ENCODE measurements around the gene EPHB2. TPM values are rescaled to one million over a fixed set of nuclear protein-coding genes. Genes with fewer than 3 reads are reported as not detected.

Gene EPHB2
- polyA plus RNA-seq, 1 donor from 2014 or later = 22.8 TPM

GRCh38 chr1:22733643-22734042, 23.0 kb downstream of the EPHB2 start:
- H3K27me3 ChIP-seq (ENCODE audit: insufficient read depth, low read depth, low read length) = no peaks in the 10 kb centered on the region
- TF ChIP-seq CTCF (IDR thresholded peaks at IDR 0.05; ENCODE audit: poor library complexity, severe bottlenecking) = no peak
- no peak for TF ChIP-seq POLR2AphosphoS5 (IDR thresholded peaks at IDR 0.05)
- no peak for TF ChIP-seq REST (IDR thresholded peaks at IDR 0.05; ENCODE audit: borderline replicate concordance)
- TF ChIP-seq EP300 (conservative IDR thresholded peaks at IDR 0.05; ENCODE audit: poor library complexity, severe bottlenecking) = no peak
- no peak for TF ChIP-seq SMC3 (conservative IDR thresholded peaks at IDR 0.05; ENCODE audit: poor library complexity)
- H3K79me2 ChIP-seq (replicated peaks; ENCODE audit: insufficient read depth, low read length) = no peaks in the 10 kb centered on the region
- no peaks in the 10 kb centered on the region for H3K9me3 ChIP-seq (ENCODE audit: low read length)
- no peaks in the 10 kb centered on the region for H4K20me1 ChIP-seq (ENCODE audit: insufficient read depth)
- no peak overlapping the region for H2AFZ ChIP-seq (ENCODE audit: low read depth, low read length)
- H3F3A ChIP-seq (ENCODE audit: insufficient read depth, low read length, poor library complexity, severe bottlenecking) = no peaks in the 10 kb centered on the region
- H3K4me3 ChIP-seq (ENCODE audit: low read length) = no peak overlapping the region
- no peaks in the 10 kb centered on the region for H3K9me2 ChIP-seq (ENCODE audit: insufficient read depth, low read length)
- no peak overlapping the region for H3K9ac ChIP-seq (ENCODE audit: low read length)
- no peaks in the 10 kb centered on the region for H3K36me3 ChIP-seq (ENCODE audit: insufficient read depth, low read length)
- no peak overlapping the region for H3K27ac ChIP-seq (ENCODE audit: low read length)
- no peak overlapping the region for H3K4me2 ChIP-seq (ENCODE audit: low read length)

GRCh38 chr1:22736501-22737080, 26.0 kb downstream of the EPHB2 start:
- H2AFZ ChIP-seq (ENCODE audit: low read depth, low read length) = no peak overlapping the region
- H4K20me1 ChIP-seq (ENCODE audit: insufficient read depth) = no peaks in the 10 kb centered on the region
- H3K27me3 ChIP-seq (ENCODE audit: insufficient read depth, low read depth, low read length) = no peaks in the 10 kb centered on the region
- H3K36me3 ChIP-seq (ENCODE audit: insufficient read depth, low read length) = no peaks in the 10 kb centered on the region
- no peak overlapping the region for H3K9ac ChIP-seq (ENCODE audit: low read length)
- H3K4me2 ChIP-seq (ENCODE audit: low read length) = no peak overlapping the region
- TF ChIP-seq REST (IDR thresholded peaks at IDR 0.05; ENCODE audit: borderline replicate concordance) (no peak), POLR2AphosphoS5 (IDR thresholded peaks at IDR 0.05) (no peak), SMC3 (conservative IDR thresholded peaks at IDR 0.05; ENCODE audit: poor library complexity) (no peak), MXI1 (conservative IDR thresholded peaks at IDR 0.05; ENCODE audit: poor library complexity, severe bottlenecking) (no peak), EZH2 (IDR thresholded peaks at IDR 0.05; ENCODE audit: borderline replicate concordance, insufficient read depth, low read length, poor library complexity, severe bottlenecking) (no peak), EP300 (conservative IDR thresholded peaks at IDR 0.05; ENCODE audit: poor library complexity, severe bottlenecking) (no peak), TAF1 (IDR thresholded peaks at IDR 0.05; ENCODE audit: low read depth) (no peak), CTCF (IDR thresholded peaks at IDR 0.05; ENCODE audit: poor library complexity, severe bottlenecking) (no peak), RAD21 (conservative IDR thresholded peaks at IDR 0.05) (no peak)
- no peak overlapping the region for H3K4me3 ChIP-seq (ENCODE audit: low read length)
- H3K79me2 ChIP-seq (replicated peaks; ENCODE audit: insufficient read depth, low read length) = peaks cover 6% of the 10 kb centered on the region
- no peaks in the 10 kb centered on the region for H3K9me3 ChIP-seq (ENCODE audit: low read length)
- H3K9me2 ChIP-seq (ENCODE audit: insufficient read depth, low read length) = no peaks in the 10 kb centered on the region
- H3K27ac ChIP-seq (ENCODE audit: low read length) = no peak overlapping the region
- H3F3A ChIP-seq (ENCODE audit: insufficient read depth, low read length, poor library complexity, severe bottlenecking) = no peaks in the 10 kb centered on the region
